Neural cell (in vitro differentiated cells): Measurements from ENCODE around the gene CFAP299. TPM values are rescaled to one million over a fixed set of nuclear protein-coding genes. Genes with fewer than 3 reads are reported as not detected.

Experiments
- H2AFZ ChIP-seq: fragments of 200-600, 300-800 bp; sonication (generic), shearing (Covaris generic); 2 replicates; pipeline ENCODE4 v1.6.0; 2014; ENCODE audit warnings: low read depth, mild to moderate bottlenecking, antibody characterized with exemption, low read length, moderate library complexity
- H3F3A ChIP-seq: fragments of 200-600 bp; shearing (Covaris generic); 2 replicates; pipeline ENCODE4 v1.6.1; 2016; ENCODE audit warnings: mild to moderate bottlenecking, moderate library complexity, mixed read lengths, antibody characterized with exemption, low read length; ENCODE audit not compliant: insufficient read depth, poor library complexity, severe bottlenecking
- H3K27ac ChIP-seq: fragments of 200-600, 300-800 bp; sonication (generic), shearing (Covaris generic); 2 replicates; pipeline ENCODE4 v1.5.1; 2014; ENCODE audit warnings: mild to moderate bottlenecking, low read length, moderate library complexity
- H3K27me3 ChIP-seq: fragments of 300-800, 200-600 bp; sonication (generic), shearing (Covaris generic); 2 replicates; pipeline ENCODE4 v1.6.0; 2014; ENCODE audit warnings: mild to moderate bottlenecking, low read depth, low read length, moderate library complexity; ENCODE audit not compliant: insufficient read depth
- H3K36me3 ChIP-seq: fragments of 300-800, 200-600 bp; sonication (generic), shearing (Covaris generic); 2 replicates; pipeline ENCODE4 v1.5.1; 2014; ENCODE audit warnings: mild to moderate bottlenecking, antibody characterized with exemption, low read length, moderate library complexity; ENCODE audit not compliant: insufficient read depth
- H3K4me2 ChIP-seq: fragments of 300-800, 200-600 bp; sonication (generic), shearing (Covaris generic); 2 replicates; pipeline ENCODE4 v1.6.0; 2014; ENCODE audit warnings: mild to moderate bottlenecking, low read length
- H3K4me3 ChIP-seq: fragments of 300-800, 200-600 bp; sonication (generic), shearing (Covaris generic); 2 replicates; pipeline ENCODE4 v1.5.1; 2014; ENCODE audit warnings: mild to moderate bottlenecking, low read length, moderate library complexity
- H3K79me2 ChIP-seq: fragments of 200-600 bp; shearing (Covaris generic); replicated peaks from 2 replicates; pipeline ENCODE4 v1.6.0; 2014; ENCODE audit warnings: mild to moderate bottlenecking, low read length, moderate library complexity; ENCODE audit not compliant: insufficient read depth
- H3K9ac ChIP-seq: fragments of 300-800, 200-600 bp; sonication (generic), shearing (Covaris generic); 2 replicates; pipeline ENCODE4 v1.6.1; 2016; ENCODE audit warnings: mild to moderate bottlenecking, low read length, mixed read lengths
- H3K9me2 ChIP-seq: fragments of 200-600 bp; shearing (Covaris generic); 2 replicates; pipeline ENCODE4 v1.6.1; 2016; ENCODE audit warnings: mild to moderate bottlenecking, low read length, mixed read lengths; ENCODE audit not compliant: insufficient read depth
- H3K9me3 ChIP-seq: fragments of 200-600, 300-800 bp; sonication (generic), shearing (Covaris generic); 2 replicates; pipeline ENCODE4 v1.6.1; 2016; ENCODE audit warnings: mild to moderate bottlenecking, mixed run types, low read length, moderate library complexity, mixed read lengths
- H4K20me1 ChIP-seq: fragments of 200-600 bp; shearing (Covaris generic); 2 replicates; pipeline ENCODE4 v1.6.1; 2016; ENCODE audit warnings: mild to moderate bottlenecking, mixed run types; ENCODE audit not compliant: insufficient read depth
- CTCF ChIP-seq: fragments of 450-650 bp; IDR thresholded peaks from 2 replicates; pipeline ENCODE4 v1.5.1; 2014; ENCODE audit warnings: antibody characterized with exemption, mild to moderate bottlenecking, moderate library complexity; ENCODE audit not compliant: poor library complexity, severe bottlenecking
- EP300 ChIP-seq: fragments of 450-650 bp; conservative IDR thresholded peaks from 2 replicates; pipeline ENCODE4 v1.6.1; 2014; ENCODE audit warnings: antibody characterized with exemption, mild to moderate bottlenecking, moderate library complexity; ENCODE audit not compliant: poor library complexity, severe bottlenecking
- EZH2 ChIP-seq: fragments of 200-600, 300-800 bp; shearing (Covaris generic), sonication (generic); IDR thresholded peaks from 2 replicates; pipeline ENCODE4 v1.6.1; 2014; ENCODE audit warnings: antibody characterized with exemption, low read length, borderline replicate concordance, mild to moderate bottlenecking; ENCODE audit not compliant: insufficient read depth, poor library complexity, severe bottlenecking
- MXI1 ChIP-seq: fragments of 450-650 bp; conservative IDR thresholded peaks from 2 replicates; pipeline ENCODE4 v1.6.1; 2014; ENCODE audit warnings: antibody characterized with exemption, mild to moderate bottlenecking; ENCODE audit not compliant: poor library complexity, severe bottlenecking
- POLR2AphosphoS5 ChIP-seq: IDR thresholded peaks from 2 replicates; pipeline ENCODE4 v1.6.1; 2012
- RAD21 ChIP-seq: fragments of 450-650 bp; conservative IDR thresholded peaks from 2 replicates; pipeline ENCODE4 v1.6.1; 2014; ENCODE audit warnings: antibody characterized with exemption, mild to moderate bottlenecking, moderate library complexity
- REST ChIP-seq: IDR thresholded peaks from 2 replicates; pipeline ENCODE4 v1.6.1; 2012; ENCODE audit warnings: borderline replicate concordance
- SMC3 ChIP-seq: fragments of 450-650 bp; conservative IDR thresholded peaks from 2 replicates; pipeline ENCODE4 v1.6.1; 2014; ENCODE audit warnings: antibody characterized with exemption, mild to moderate bottlenecking, moderate library complexity; ENCODE audit not compliant: poor library complexity
- TAF1 ChIP-seq: IDR thresholded peaks from 2 replicates; pipeline ENCODE4 v1.6.1; 2012; ENCODE audit warnings: low read depth
- polyA plus RNA-seq: library from polyadenylated mRNA; depleted of rRNA; stranded (reverse); fragments of >200 nt; gene quantifications from 2 replicates; pipeline ENCODE4 v1.2.3, GENCODE V29; 2014

The CFAP299 gene
- polyA plus RNA-seq, 1 donor from 2014 or later: not detected

- H3K27me3 ChIP-seq: no peaks in the 10 kb centered on the region
- no peak overlapping the region for H2AFZ ChIP-seq
- no peak overlapping the region for H3K4me2 ChIP-seq
- no peaks in the 10 kb centered on the region for H3K79me2 ChIP-seq
- H3K4me3 ChIP-seq: no peak overlapping the region
- no peaks in the 10 kb centered on the region for H4K20me1 ChIP-seq
- no peaks in the 10 kb centered on the region for H3F3A ChIP-seq
- no peak overlapping the region for H3K9ac ChIP-seq
- no peaks in the 10 kb centered on the region for H3K36me3 ChIP-seq
- H3K9me2 ChIP-seq: no peaks in the 10 kb centered on the region
- TF ChIP-seq EZH2: no peak
- TF ChIP-seq MXI1: no peak
- TF ChIP-seq REST: no peak
- no peak for TF ChIP-seq CTCF
- TF ChIP-seq SMC3: no peak
- no peak for TF ChIP-seq TAF1
- TF ChIP-seq EP300: no peak
- TF ChIP-seq RAD21: no peak
- H3K9me3 ChIP-seq: no peaks in the 10 kb centered on the region
- H3K27ac ChIP-seq: no peak overlapping the region
Measured at GRCh38 chr4:80388284-80388607, 52.7 kb downstream of the CFAP299 start.

DNA sequence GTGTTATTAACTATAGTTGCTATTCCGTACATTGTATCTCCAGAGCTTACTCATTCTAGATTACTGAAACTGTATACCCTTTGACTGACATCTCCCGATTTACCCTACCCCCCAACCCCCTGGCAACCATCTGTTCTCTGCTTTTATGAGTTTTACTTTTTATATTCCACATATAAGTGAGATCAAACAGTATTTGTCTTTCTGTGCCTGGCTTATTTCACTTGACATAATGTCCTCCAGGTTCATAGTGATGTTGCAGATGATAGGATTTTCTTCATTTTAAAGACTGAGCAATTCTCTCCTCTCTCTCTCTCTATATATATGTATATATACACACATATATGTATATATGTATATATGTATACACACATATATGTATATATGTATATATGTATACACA, 54.6 kb downstream of the CFAP299 start:
- H3K79me2 ChIP-seq: no peaks in the 10 kb centered on the region
- no peak overlapping the region for H3K4me3 ChIP-seq
- no peaks in the 10 kb centered on the region for H3F3A ChIP-seq
- H3K9me3 ChIP-seq: no peaks in the 10 kb centered on the region
- H3K27ac ChIP-seq: no peak overlapping the region
- H2AFZ ChIP-seq: no peak overlapping the region
- H3K27me3 ChIP-seq: no peaks in the 10 kb centered on the region
- H3K9ac ChIP-seq: no peak overlapping the region
- TF ChIP-seq CTCF (no peak), EZH2 (no peak), POLR2AphosphoS5 (no peak), REST (no peak)
- no peak overlapping the region for H3K4me2 ChIP-seq
- H3K9me2 ChIP-seq: no peaks in the 10 kb centered on the region
- H4K20me1 ChIP-seq: no peaks in the 10 kb centered on the region
- H3K36me3 ChIP-seq: no peaks in the 10 kb centered on the region
